SH-SY5Y (cell line): Measurements from ENCODE around the gene AP1B1.

ENCODE experiments used
- GATA2 ChIP-seq: IDR thresholded peaks from 2 replicates; pipeline ENCODE4 v1.6.1; 2011; ENCODE audit warnings: mild to moderate bottlenecking, low read depth, low read length
- GATA3 ChIP-seq: IDR thresholded peaks from 2 replicates; pipeline ENCODE4 v1.6.1; 2011; ENCODE audit warnings: low read depth, mild to moderate bottlenecking, low read length, moderate library complexity

Gene AP1B1

DNA sequence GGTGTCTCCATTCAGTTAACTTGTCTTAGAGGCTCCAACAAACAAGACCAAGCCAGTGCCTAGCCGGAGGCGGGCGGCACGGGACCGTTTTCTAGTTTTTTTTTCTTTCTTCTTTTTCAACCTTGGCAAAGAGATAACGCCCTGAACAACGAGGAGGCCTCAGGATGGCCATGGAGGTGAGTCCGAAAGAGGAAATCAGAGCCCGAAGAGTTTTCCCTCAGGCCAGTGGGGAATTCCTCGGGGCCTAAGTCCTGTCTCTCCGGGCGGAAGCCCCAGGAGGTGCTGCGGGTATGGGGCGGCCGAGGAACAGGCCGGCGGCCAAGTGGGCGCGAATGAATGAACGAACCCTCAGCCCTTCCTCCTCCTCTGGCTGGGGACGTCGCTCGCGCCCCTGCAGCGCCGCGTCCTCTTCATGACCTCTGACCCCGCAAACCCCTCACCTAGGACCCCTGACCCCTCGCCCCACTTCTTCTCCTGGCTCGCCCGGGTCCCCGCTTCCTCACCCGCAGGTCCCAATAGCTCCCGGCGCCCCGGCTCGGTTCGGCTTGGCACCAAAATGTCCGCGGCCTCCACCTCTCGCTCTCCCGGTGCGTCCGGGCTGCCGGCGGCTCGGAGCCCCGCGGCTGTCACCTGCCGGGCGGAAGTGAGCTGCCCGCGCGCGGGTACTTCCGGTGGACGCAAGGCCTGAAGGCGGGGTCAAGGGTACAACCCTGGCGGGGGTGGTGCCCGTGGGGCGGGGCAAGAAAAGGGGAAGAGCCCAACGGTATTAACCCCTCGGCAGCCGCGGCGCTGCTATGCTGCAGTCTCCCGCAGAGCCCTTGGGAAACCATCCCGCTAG lies at the start of gene AP1B1:
Gene AP1B1, minus strand, starts transcription at position 650 of the 838 bp plus-strand sequence. CDS start 21,327 bp downstream, outside the sequence.
- no peak for TF ChIP-seq GATA2
- TF ChIP-seq GATA3 = no peak

DNA sequence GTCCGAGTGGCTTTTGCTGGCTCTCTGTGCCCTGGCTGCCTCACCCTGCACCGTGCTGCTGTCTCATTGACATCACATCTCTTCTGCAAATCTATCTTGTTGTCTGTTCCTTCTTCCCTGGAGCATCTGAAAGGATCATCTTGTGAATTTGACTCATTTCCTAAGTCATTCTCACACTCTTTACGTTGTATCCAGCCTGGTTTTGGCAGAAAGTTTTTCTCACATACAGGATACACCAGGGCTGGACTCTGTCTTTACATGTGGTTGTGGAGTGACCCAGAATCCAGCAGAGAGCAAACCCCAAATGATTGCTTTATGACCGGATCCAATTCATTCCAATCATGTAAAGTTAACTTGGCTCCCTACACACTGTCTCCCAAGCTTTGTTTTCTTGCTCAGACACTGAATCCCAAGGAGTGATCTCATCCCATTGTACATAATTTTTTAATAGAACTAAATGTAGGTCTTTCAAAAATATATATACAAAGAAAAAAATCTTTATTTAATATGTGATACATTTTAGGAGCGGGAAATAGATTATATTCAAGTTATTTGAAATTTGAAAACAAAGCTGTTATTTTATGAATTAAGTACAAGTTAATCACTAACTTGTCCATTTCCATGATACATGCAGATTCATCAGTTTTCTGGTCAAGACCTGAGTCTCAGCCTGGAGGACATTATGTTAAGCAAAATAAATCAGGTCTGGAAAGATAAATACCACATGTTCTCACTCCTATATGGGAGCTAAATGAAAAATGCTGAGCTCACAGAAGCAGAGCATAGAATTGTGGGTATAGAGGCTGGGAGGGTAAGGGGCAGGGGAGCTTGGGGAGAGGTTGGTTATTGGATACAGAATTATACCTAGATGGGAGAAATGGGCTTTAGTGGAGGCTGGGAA lies 47.1 kb upstream of the AP1B1 start:
- TF ChIP-seq GATA3 (no peak), GATA2 (no peak)

GRCh38 chr22:29434288-29434687 lies 45.9 kb upstream of the AP1B1 start:
- no peak for TF ChIP-seq GATA3

DNA sequence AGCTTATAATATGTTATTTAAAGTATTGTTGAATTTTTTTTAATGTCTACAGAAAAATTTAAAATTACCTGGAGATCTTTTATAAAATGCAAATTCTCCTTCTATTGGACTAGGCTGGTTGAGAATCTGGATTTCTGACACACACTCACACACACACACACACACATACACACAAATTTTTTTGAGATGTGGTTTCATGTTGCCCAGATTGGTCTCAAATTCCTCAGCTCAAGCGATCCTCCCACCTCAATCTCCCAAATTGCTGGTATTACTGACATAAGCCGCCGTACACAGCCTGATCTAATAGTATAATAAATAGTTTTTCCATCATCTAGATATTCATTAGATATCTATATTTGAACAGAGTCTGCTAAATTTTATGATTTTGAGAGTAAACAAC lies 45.5 kb upstream of the AP1B1 start:
- TF ChIP-seq GATA2 (no peak), GATA3 (no peak)

- TF ChIP-seq GATA3 (no peak), GATA2 (no peak)
Observed at GRCh38 chr22:29431986-29432385, 43.6 kb upstream of the AP1B1 start.

DNA sequence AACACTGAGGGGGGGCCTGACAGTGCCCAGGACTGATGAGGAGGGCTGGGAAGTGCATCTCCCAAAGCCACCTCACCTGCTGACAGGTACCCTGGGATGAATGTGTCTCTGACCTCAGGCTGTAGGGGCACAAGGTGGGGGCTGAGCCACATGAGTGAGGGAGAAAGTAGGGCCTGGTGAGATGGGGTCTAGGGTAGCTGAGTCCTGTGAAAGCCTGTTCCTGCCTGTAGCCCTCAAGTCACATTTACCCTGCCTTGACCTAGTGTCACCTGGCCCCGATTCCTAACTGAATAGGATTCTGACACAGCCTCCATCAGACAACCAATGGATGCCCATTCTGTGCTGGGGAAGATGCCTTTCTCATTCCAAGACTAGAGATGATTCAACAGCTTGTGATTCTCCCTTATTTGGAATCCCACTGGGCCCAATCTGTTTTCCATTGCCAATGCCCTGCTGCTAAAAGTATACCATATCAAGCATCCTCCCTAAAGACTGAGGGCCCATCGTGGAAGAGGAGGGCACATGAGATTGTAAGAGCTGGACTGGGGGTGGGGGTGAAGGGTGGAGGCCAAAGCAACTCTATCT lies 38.9 kb upstream of the AP1B1 start:
- TF ChIP-seq GATA2 = no peak
- TF ChIP-seq GATA3 = no peak

- TF ChIP-seq GATA2 = no peak
- TF ChIP-seq GATA3 = no peak
Observed at GRCh38 chr22:29426476-29426875, 38.1 kb upstream of the AP1B1 start.

DNA sequence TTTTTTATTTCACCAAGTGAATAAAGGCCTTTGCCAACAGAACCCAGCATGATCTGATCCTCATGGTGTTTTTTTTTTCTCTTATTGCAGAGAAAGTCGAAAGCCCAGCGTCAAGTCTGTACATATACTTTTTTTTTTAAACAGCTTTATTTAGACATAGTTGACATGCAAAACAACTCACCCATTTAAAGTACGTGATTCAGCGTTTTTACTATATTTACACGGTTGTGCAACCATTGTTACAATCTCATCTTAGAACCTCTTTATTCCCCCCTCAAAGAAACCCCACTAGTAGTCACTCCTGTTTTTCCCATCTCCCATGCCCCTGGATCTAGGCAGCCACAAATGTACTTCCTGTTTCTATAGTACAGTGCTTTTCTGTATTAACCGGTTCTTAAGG lies 20.6 kb upstream of the AP1B1 start:
- TF ChIP-seq GATA2 = no peak
- TF ChIP-seq GATA3 = no peak

GRCh38 chr22:29400576-29400975 lies 12.2 kb upstream of the AP1B1 start:
- TF ChIP-seq GATA2 (no peak), GATA3 (no peak)

- no peak for TF ChIP-seq GATA2
- TF ChIP-seq GATA3 = no peak
Observed at GRCh38 chr22:29397791-29398190, 9.4 kb upstream of the AP1B1 start.

GRCh38 chr22:29396126-29396525 lies 7.8 kb upstream of the AP1B1 start:
- TF ChIP-seq GATA3 (no peak), GATA2 (no peak)

GRCh38 chr22:29394931-29395581 lies 6.7 kb upstream of the AP1B1 start:
- TF ChIP-seq GATA3 (no peak), GATA2 (no peak)

- TF ChIP-seq GATA2 (no peak), GATA3 (no peak)
Observed at GRCh38 chr22:29393019-29393608, 4.7 kb upstream of the AP1B1 start.

DNA sequence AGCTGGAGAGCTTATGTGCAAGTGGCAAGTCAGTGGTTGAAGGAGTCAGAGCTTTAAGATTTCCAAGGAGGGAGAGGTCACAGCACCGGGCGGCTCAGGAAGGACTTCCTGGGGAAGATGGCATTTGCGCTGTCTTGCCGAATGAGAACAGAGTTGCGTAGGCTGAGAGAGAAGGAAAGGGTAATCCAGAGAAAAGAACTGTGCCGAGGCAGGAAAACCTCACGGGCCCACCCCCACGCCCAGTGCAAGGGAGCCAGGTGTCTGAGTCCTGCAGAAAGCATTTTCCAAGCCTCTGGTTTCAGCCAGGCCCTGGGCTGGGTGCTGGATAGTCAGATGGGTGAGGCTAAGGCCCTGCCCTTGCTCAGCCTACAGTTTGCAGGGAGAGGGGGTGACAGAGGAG lies 3.2 kb upstream of the AP1B1 start:
- TF ChIP-seq GATA2 (no peak), GATA3 (no peak)

GRCh38 chr22:29390270-29390669 lies 1.9 kb upstream of the AP1B1 start:
- no peak for TF ChIP-seq GATA2
- no peak for TF ChIP-seq GATA3
